ENCODE results near the gene HDAC11.

DNA sequence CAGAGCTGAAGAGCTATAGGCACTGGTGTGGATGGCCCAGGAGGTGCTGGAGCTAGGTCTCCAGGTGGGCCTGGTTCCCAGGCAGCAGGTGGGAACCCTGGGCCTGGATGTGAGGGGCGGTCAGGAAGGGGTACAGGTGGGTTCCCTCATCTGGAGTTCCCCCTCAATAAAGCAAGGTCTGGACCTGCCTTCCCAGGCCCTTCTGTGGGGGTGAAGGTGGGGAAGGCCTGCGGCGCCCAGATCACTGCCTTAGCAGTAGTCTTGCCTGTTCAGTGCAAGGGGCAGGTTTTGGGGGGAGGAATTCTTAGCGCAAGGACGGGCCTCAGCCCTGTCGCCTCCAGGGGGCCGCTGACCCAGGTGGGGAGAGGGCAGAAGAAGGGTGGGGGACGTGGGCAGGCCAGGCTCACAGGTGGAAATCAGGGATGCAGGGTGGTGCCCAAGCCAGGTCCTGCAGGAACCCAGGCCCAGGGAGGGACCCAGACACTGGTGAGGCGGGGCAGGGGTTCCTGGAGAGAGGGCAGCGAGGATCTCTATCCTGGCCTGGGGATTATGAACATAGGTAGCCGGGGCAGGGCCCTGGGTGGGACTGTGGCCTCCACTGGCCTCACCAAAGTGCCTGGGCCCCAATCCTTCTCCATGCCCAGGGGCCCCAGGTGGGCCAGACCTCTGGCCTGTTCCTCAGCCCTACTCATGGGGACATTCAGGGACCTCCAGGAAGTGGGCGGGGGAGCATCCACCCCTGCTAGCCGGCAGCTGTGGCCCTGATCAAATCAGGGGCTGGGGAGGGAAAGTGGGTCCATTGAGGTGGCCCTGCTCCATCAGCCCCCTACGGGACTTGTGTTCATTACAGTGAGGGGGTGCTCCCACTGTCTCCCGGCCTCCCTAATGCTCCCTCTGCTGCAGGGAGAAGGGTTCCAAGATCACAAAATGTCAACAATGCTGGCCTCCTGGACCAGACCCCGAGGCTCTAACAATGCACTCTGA lies 25.3 kb downstream of the HDAC11 start:
- TF ChIP-seq, protein P1, sequence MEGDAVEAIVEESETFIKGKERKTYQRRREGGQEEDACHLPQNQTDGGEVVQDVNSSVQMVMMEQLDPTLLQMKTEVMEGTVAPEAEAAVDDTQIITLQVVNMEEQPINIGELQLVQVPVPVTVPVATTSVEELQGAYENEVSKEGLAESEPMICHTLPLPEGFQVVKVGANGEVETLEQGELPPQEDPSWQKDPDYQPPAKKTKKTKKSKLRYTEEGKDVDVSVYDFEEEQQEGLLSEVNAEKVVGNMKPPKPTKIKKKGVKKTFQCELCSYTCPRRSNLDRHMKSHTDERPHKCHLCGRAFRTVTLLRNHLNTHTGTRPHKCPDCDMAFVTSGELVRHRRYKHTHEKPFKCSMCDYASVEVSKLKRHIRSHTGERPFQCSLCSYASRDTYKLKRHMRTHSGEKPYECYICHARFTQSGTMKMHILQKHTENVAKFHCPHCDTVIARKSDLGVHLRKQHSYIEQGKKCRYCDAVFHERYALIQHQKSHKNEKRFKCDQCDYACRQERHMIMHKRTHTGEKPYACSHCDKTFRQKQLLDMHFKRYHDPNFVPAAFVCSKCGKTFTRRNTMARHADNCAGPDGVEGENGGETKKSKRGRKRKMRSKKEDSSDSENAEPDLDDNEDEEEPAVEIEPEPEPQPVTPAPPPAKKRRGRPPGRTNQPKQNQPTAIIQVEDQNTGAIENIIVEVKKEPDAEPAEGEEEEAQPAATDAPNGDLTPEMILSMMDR (IDR thresholded peaks at IDR 0.05 in 4 of 5, conservative IDR thresholded peaks at IDR 0.05 in 1 of 5), result no peak
- TF ChIP-seq POLR2A (IDR thresholded peaks at IDR 0.05), result no peak

Data from gastrocnemius medialis (tissue), 4 donors.